GM19438 (cell line): ENCODE results near the gene KRTAP1-3.
"Not testable (repeated sequence)": the region's sequence is repeated elsewhere in the genome, so short reads cannot be mapped to it uniquely, and the experiment has no call there.

ENCODE experiments used
- ATAC-seq: cut with Tn5 transposase; IDR thresholded peaks from one replicate; pipeline ENCODE4 v1.9.1; 2021; ENCODE audit warnings: low read depth; ENCODE audit not compliant: unreplicated experiment

The KRTAP1-3 gene

GRCh38 chr17:41013181-41013580, 21.5 kb downstream of the KRTAP1-3 start:
- ATAC-seq = no peak

- ATAC-seq = no peak
These were observed 22.2 kb downstream of the KRTAP1-3 start for GRCh38 chr17:41012326-41013120.

- ATAC-seq = no peak
These were observed 24.2 kb downstream of the KRTAP1-3 start for GRCh38 chr17:41010441-41010840.

GRCh38 chr17:41009936-41010335, 24.7 kb downstream of the KRTAP1-3 start:
- no peak for ATAC-seq

- ATAC-seq = no peak
These were observed 25.3 kb downstream of the KRTAP1-3 start for GRCh38 chr17:41009301-41009760.

- no peak for ATAC-seq
These were observed 25.9 kb downstream of the KRTAP1-3 start, which contains the start of gene KRTAP3-1 for GRCh38 chr17:41008811-41009210. Gene KRTAP3-1, minus strand, starts transcription at chr17:41009128. Its CDS starts 54 bp downstream, at chr17:41009074.

GRCh38 chr17:41004397-41004796, 30.3 kb downstream of the KRTAP1-3 start:
- ATAC-seq = no peak

- ATAC-seq = no peak
These were observed 30.7 kb downstream of the KRTAP1-3 start for GRCh38 chr17:41003926-41004325.

GRCh38 chr17:41002814-41003213, 31.9 kb downstream of the KRTAP1-3 start:
- ATAC-seq = no peak

GRCh38 chr17:41001795-41002194, 32.9 kb downstream of the KRTAP1-3 start:
- ATAC-seq = no peak

GRCh38 chr17:40999563-40999962, 35.1 kb downstream of the KRTAP1-3 start, which contains the start of gene KRTAP3-2:
Gene KRTAP3-2, minus strand, starts transcription at chr17:40999906. Its CDS starts 53 bp downstream, at chr17:40999853.
- not testable (repeated sequence) for ATAC-seq

- no peak for ATAC-seq
These were observed 37.3 kb downstream of the KRTAP1-3 start for GRCh38 chr17:40997361-40997760.

- ATAC-seq = no peak
These were observed 37.8 kb downstream of the KRTAP1-3 start for GRCh38 chr17:40996829-40997228.

GRCh38 chr17:40995116-40995515, 39.6 kb downstream of the KRTAP1-3 start:
- no peak for ATAC-seq

- no peak for ATAC-seq
These were observed 40.8 kb downstream of the KRTAP1-3 start, which contains the start of gene KRTAP3-3 for GRCh38 chr17:40993839-40994238. Gene KRTAP3-3, minus strand, starts transcription at chr17:40994164. Its CDS starts 67 bp downstream, at chr17:40994097.

GRCh38 chr17:40993084-40993483, 41.6 kb downstream of the KRTAP1-3 start:
- no peak for ATAC-seq

GRCh38 chr17:40992666-40993065, 42.0 kb downstream of the KRTAP1-3 start:
- no peak for ATAC-seq

- ATAC-seq = no peak
These were observed 47.8 kb downstream of the KRTAP1-3 start for GRCh38 chr17:40986920-40987319.

- ATAC-seq = no peak
These were observed 50.4 kb downstream of the KRTAP1-3 start, which contains the start of gene KRT40 for GRCh38 chr17:40984226-40984625. Gene KRT40, minus strand, starts transcription at chr17:40984326. Its CDS starts 53 bp downstream, at chr17:40984273.
